HUES6 (cell line): ENCODE results near the gene ETV3L.

ENCODE experiments used
- H3K27ac ChIP-seq: 2 replicates; pipeline ENCODE4 v1.7.0; 2013; ENCODE audit warnings: low read depth, mild to moderate bottlenecking, low read length, inconsistent platforms
- H3K27me3 ChIP-seq: 2 replicates; pipeline ENCODE4 v1.6.1; 2013; ENCODE audit warnings: low read length; ENCODE audit not compliant: control insufficient read depth, insufficient read depth
- H3K36me3 ChIP-seq: 2 replicates; pipeline ENCODE4 v1.6.1; 2013; ENCODE audit warnings: low read length; ENCODE audit not compliant: control insufficient read depth, insufficient read depth
- H3K4me1 ChIP-seq: 2 replicates; pipeline ENCODE4 v1.6.1; 2013; ENCODE audit warnings: low read length; ENCODE audit not compliant: control insufficient read depth, insufficient read depth
- H3K4me3 ChIP-seq: 2 replicates; pipeline ENCODE4 v1.5.1; 2013; ENCODE audit warnings: low read depth, low read length
- H3K9ac ChIP-seq: one replicate; pipeline ENCODE4 v1.6.1; 2013; ENCODE audit warnings: mild to moderate bottlenecking, low read length
- H3K9me3 ChIP-seq: 2 replicates; pipeline ENCODE4 v1.6.1; 2013; ENCODE audit warnings: low read depth, low read length; ENCODE audit not compliant: control insufficient read depth, insufficient read depth

The ETV3L gene

GRCh38 chr1:157139052-157139715 lies 39.6 kb upstream of the ETV3L start:
- peak overlapping the region; percentile 95 for H3K9ac ChIP-seq
- peak overlapping the region; percentile 83 for H3K4me3 ChIP-seq
- peak overlapping the region; percentile 97 for H3K27ac ChIP-seq
- peaks cover 20% of the 10 kb centered on the region for H3K36me3 ChIP-seq
- H3K4me1 ChIP-seq = peaks cover 40% of the 10 kb centered on the region
- H3K9me3 ChIP-seq = no peaks in the 10 kb centered on the region
- no peaks in the 10 kb centered on the region for H3K27me3 ChIP-seq

GRCh38 chr1:157138220-157139051 lies 38.8 kb upstream of the ETV3L start, which contains the start of gene ETV3:
TSS of gene ETV3 (minus strand) at chr1:157138395. CDS start at chr1:157136352, 2,043 bp downstream.
- H3K9ac ChIP-seq = peak within 1 kb of the TSS; percentile 95
- no peaks in the 10 kb centered on the region for H3K9me3 ChIP-seq
- peaks cover 28% of the 10 kb centered on the region for H3K36me3 ChIP-seq
- peaks cover 40% of the 10 kb centered on the region for H3K4me1 ChIP-seq
- no peaks in the 10 kb centered on the region for H3K27me3 ChIP-seq
- H3K27ac ChIP-seq = peak within 1 kb of the TSS; percentile 97
- peak within 1 kb of the TSS; percentile 83 for H3K4me3 ChIP-seq

GRCh38 chr1:157137408-157138219 lies 38.0 kb upstream of the ETV3L start:
- peak overlapping the region; percentile 83 for H3K4me3 ChIP-seq
- no peaks in the 10 kb centered on the region for H3K9me3 ChIP-seq
- peak overlapping the region; percentile 95 for H3K9ac ChIP-seq
- H3K36me3 ChIP-seq = peaks cover 36% of the 10 kb centered on the region
- H3K4me1 ChIP-seq = peaks cover 40% of the 10 kb centered on the region
- H3K27me3 ChIP-seq = no peaks in the 10 kb centered on the region
- H3K27ac ChIP-seq = peak overlapping the region; percentile 97; the same call in 1 of the 2 replicates

- no peak overlapping the region for H3K27ac ChIP-seq
- H3K9me3 ChIP-seq = no peaks in the 10 kb centered on the region
- peak overlapping the region; percentile 83 for H3K4me3 ChIP-seq
- peaks cover 35% of the 10 kb centered on the region for H3K4me1 ChIP-seq
- H3K9ac ChIP-seq = peak overlapping the region; percentile 95
- H3K36me3 ChIP-seq = peaks cover 42% of the 10 kb centered on the region
- no peaks in the 10 kb centered on the region for H3K27me3 ChIP-seq
These were observed 37.4 kb upstream of the ETV3L start for GRCh38 chr1:157137046-157137407.

- Histone ChIP-seq H3K4me1 (peaks cover 30% of the 10 kb centered on the region), H3K4me3 (peak overlapping the region; percentile 83; the same call in 1 of the 2 replicates), H3K9ac (no peak overlapping the region), H3K36me3 (peaks cover 50% of the 10 kb centered on the region), H3K27ac (no peak overlapping the region), H3K27me3 (no peaks in the 10 kb centered on the region), H3K9me3 (no peaks in the 10 kb centered on the region)
These were observed 36.5 kb upstream of the ETV3L start for GRCh38 chr1:157136133-157136532.

- peaks cover 55% of the 10 kb centered on the region for H3K36me3 ChIP-seq
- no peak overlapping the region for H3K4me3 ChIP-seq
- no peaks in the 10 kb centered on the region for H3K9me3 ChIP-seq
- H3K27ac ChIP-seq = no peak overlapping the region
- H3K27me3 ChIP-seq = no peaks in the 10 kb centered on the region
- peaks cover 25% of the 10 kb centered on the region for H3K4me1 ChIP-seq
- no peak overlapping the region for H3K9ac ChIP-seq
These were observed 36.0 kb upstream of the ETV3L start for GRCh38 chr1:157135646-157136045.

GRCh38 chr1:157135070-157135469 lies 35.5 kb upstream of the ETV3L start:
- H3K36me3 ChIP-seq = peaks cover 61% of the 10 kb centered on the region

GRCh38 chr1:157134442-157134841 lies 34.8 kb upstream of the ETV3L start:
- no peaks in the 10 kb centered on the region for H3K9me3 ChIP-seq
- peaks cover 13% of the 10 kb centered on the region for H3K4me1 ChIP-seq
- H3K4me3 ChIP-seq = no peak overlapping the region
- H3K9ac ChIP-seq = no peak overlapping the region
- H3K27ac ChIP-seq = no peak overlapping the region
- H3K27me3 ChIP-seq = no peaks in the 10 kb centered on the region
- peaks cover 65% of the 10 kb centered on the region for H3K36me3 ChIP-seq

More at GRCh38 chr1:157135070-157135469, 35.5 kb upstream of the ETV3L start:
- no peak overlapping the region for H3K27ac ChIP-seq
- no peaks in the 10 kb centered on the region for H3K9me3 ChIP-seq
- H3K4me3 ChIP-seq = no peak overlapping the region
- H3K4me1 ChIP-seq = peaks cover 19% of the 10 kb centered on the region
- no peak overlapping the region for H3K9ac ChIP-seq
- H3K27me3 ChIP-seq = no peaks in the 10 kb centered on the region

- no peaks in the 10 kb centered on the region for H3K27me3 ChIP-seq
- H3K4me3 ChIP-seq = no peak overlapping the region
- H3K36me3 ChIP-seq = peaks cover 74% of the 10 kb centered on the region
- H3K4me1 ChIP-seq = peaks cover 5% of the 10 kb centered on the region; the same call in 1 of the 2 replicates
- no peak overlapping the region for H3K9ac ChIP-seq
- no peak overlapping the region for H3K27ac ChIP-seq
- H3K9me3 ChIP-seq = no peaks in the 10 kb centered on the region
These were observed 33.8 kb upstream of the ETV3L start for GRCh38 chr1:157133426-157133825.

- no peak overlapping the region for H3K27ac ChIP-seq
- H3K9me3 ChIP-seq = no peaks in the 10 kb centered on the region
- no peaks in the 10 kb centered on the region for H3K27me3 ChIP-seq
- H3K36me3 ChIP-seq = peaks cover 82% of the 10 kb centered on the region
- H3K4me3 ChIP-seq = no peak overlapping the region
- peaks cover 5% of the 10 kb centered on the region; the same call in 1 of the 2 replicates for H3K4me1 ChIP-seq
- no peak overlapping the region for H3K9ac ChIP-seq
These were observed 33.1 kb upstream of the ETV3L start for GRCh38 chr1:157132616-157133167.
